Activated T-helper 1 cell treated with anti-CD3 and anti-CD28 coated beads, Interleukin-2, amount 50 U/mL, for 16 hours (primary cell): ENCODE results near the gene RHOT1.
"Not testable (repeated sequence)": the region's sequence is repeated elsewhere in the genome, so short reads cannot be mapped to it uniquely, and the experiment has no call there.

Experiments
- DNase-seq, 2 donors: peaks; one replicate each; pipeline ENCODE4 v3.0.0-alpha.2; 2020; ENCODE audit warnings: low read depth in 1 of 2, low spot score in 1 of 2

RHOT1 gene

GRCh38 chr17:32223703-32224102 is 81.4 kb downstream of the RHOT1 start:
- no peak for DNase-seq

GRCh38 chr17:32226886-32227285 is 84.6 kb downstream of the RHOT1 start:
- DNase-seq: no peak

- no peak for DNase-seq
Measured at GRCh38 chr17:32227910-32228309, 85.6 kb downstream of the RHOT1 start.

- no peak for DNase-seq
Measured at GRCh38 chr17:32235588-32235987, 93.3 kb downstream of the RHOT1 start.

- DNase-seq: no peak
Measured at GRCh38 chr17:32239456-32239855, 97.2 kb downstream of the RHOT1 start.

- no peak for DNase-seq
Measured at GRCh38 chr17:32240750-32241149, 98.4 kb downstream of the RHOT1 start.

GRCh38 chr17:32241640-32242039 is 99.3 kb downstream of the RHOT1 start:
- DNase-seq: no peak

- no peak for DNase-seq
Measured at GRCh38 chr17:32249475-32249874, 107.2 kb downstream of the RHOT1 start.

GRCh38 chr17:32253117-32253611 is 110.9 kb downstream of the RHOT1 start:
- DNase-seq: peak in 1 of 2 donors; percentile 32

GRCh38 chr17:32256012-32256700 is 113.9 kb downstream of the RHOT1 start:
- DNase-seq: no peak

- no peak for DNase-seq
Measured at GRCh38 chr17:32256701-32257019, 114.4 kb downstream of the RHOT1 start.

GRCh38 chr17:32258383-32259140 is 116.3 kb downstream of the RHOT1 start:
- DNase-seq: no peak

GRCh38 chr17:32259586-32259985 is 117.3 kb downstream of the RHOT1 start:
- DNase-seq: no peak

GRCh38 chr17:32261417-32261736 is 119.1 kb downstream of the RHOT1 start:
- DNase-seq: no peak

GRCh38 chr17:32261936-32262510 is 119.7 kb downstream of the RHOT1 start:
- DNase-seq: no peak

GRCh38 chr17:32263515-32263914 is 121.2 kb downstream of the RHOT1 start:
- not testable (repeated sequence) for DNase-seq

- no peak for DNase-seq
Measured at GRCh38 chr17:32264140-32264799, 122.0 kb downstream of the RHOT1 start.

GRCh38 chr17:32264823-32265191 is 122.5 kb downstream of the RHOT1 start:
- DNase-seq: no peak

GRCh38 chr17:32265192-32265923 is 123.1 kb downstream of the RHOT1 start, which contains the start of gene RHBDL3:
Gene RHBDL3, plus strand, starts transcription at chr17:32265832. Its CDS starts 358 bp downstream, at chr17:32266190.
- DNase-seq: peak in 1 of 2 donors; percentile 15

- DNase-seq: no peak
Measured at GRCh38 chr17:32266051-32266388, 123.7 kb downstream of the RHOT1 start.
